Suprapubic skin (tissue), 3 donors: ENCODE measurements around the gene ALKBH2.

ENCODE experiments used
- CTCF ChIP-seq, 2 donors: fragments of 200-600 bp in 1 of 2; fragments of 450-650 bp in 1 of 2; sonication (generic) in 1 of 2; IDR thresholded peaks; one replicate each; pipeline ENCODE4 v1.5.1; 2016 to 2019; ENCODE audit warnings: antibody characterized with exemption in 2 of 2, mild to moderate bottlenecking in 1 of 2, moderate library complexity in 1 of 2
- EP300 ChIP-seq: sonication (generic); formaldehyde crosslinking; IDR thresholded peaks from one replicate; pipeline ENCODE4 v1.6.1; 2017; ENCODE audit warnings: antibody characterized with exemption

- TF ChIP-seq CTCF (IDR thresholded peaks at IDR 0.05) (no peak), EP300 (no peak)
These were observed 4.9 kb upstream of the ALKBH2 start for GRCh38 chr12:109098183-109098604.
